Tibial nerve (tissue), 4 donors: ENCODE measurements around the gene PADI1. TPM values are rescaled to one million over a fixed set of nuclear protein-coding genes. Genes with fewer than 3 reads are reported as not detected.

Source experiments
- DNase-seq, 2 donors: peaks; one replicate each; pipeline ENCODE4 v3.0.0-alpha.2; 2019; ENCODE audit warnings: low spot score in 2 of 2
- H3K27ac ChIP-seq, 4 donors: fragments of 200-600 bp; sonication (generic) in 3 of 4; one replicate each; pipeline ENCODE4 v1.5.1; 2017 to 2019; ENCODE audit warnings: mild to moderate bottlenecking in 1 of 4
- H3K27me3 ChIP-seq, 2 donors: fragments of 200-600 bp; sonication (generic) in 1 of 2; one replicate each; pipeline versions ENCODE4 v1.5.1 to v1.6.0; 2017 to 2019
- H3K36me3 ChIP-seq, 3 donors: fragments of 200-600 bp; sonication (generic); one replicate each; pipeline ENCODE4 v1.5.1; 2018 to 2019
- H3K4me1 ChIP-seq, 4 donors: fragments of 200-600 bp; sonication (generic) in 3 of 4; one replicate each; pipeline ENCODE4 v1.5.1; 2017 to 2019
- H3K4me3 ChIP-seq, 4 donors: fragments of 200-600 bp; sonication (generic) in 3 of 4; one replicate each; pipeline ENCODE4 v1.5.1; 2017 to 2019; ENCODE audit warnings: mild to moderate bottlenecking in 1 of 4, moderate library complexity in 1 of 4
- H3K9me3 ChIP-seq, 4 donors: fragments of 200-600 bp; sonication (generic) in 3 of 4; one replicate each; pipeline ENCODE4 v1.5.1; 2017 to 2019
- CTCF ChIP-seq, 5 experiments: fragments of 200-600 bp in 3 of 5; fragments of 450-650 bp in 2 of 5; sonication (generic) in 3 of 5; IDR thresholded peaks; one replicate each; pipeline ENCODE4 v1.5.1; 2016 to 2019; ENCODE audit warnings: antibody characterized with exemption in 5 of 5, mild to moderate bottlenecking in 3 of 5, moderate library complexity in 2 of 5
- EP300 ChIP-seq, 2 donors: sonication (generic); formaldehyde crosslinking; IDR thresholded peaks; one replicate each; pipeline ENCODE4 v1.6.1; 2017; ENCODE audit warnings: antibody characterized with exemption in 2 of 2, mild to moderate bottlenecking in 1 of 2
- POLR2A ChIP-seq, 2 donors: fragments of 450-650 bp; IDR thresholded peaks; one replicate each; pipeline ENCODE4 v1.6.1; 2017; ENCODE audit warnings: antibody characterized with exemption in 2 of 2, mild to moderate bottlenecking in 2 of 2, moderate library complexity in 2 of 2
- WGBS, 2 donors: methylation state at CpG; one replicate each; pipeline ENCODE4 v1.1.5; 2018; 5-methylcytosine and 5-hydroxymethylcytosine counted together
- total RNA-seq, 4 donors: library from RNA; depleted of rRNA; stranded (reverse); fragments of >200 nt; gene quantifications; one replicate each; pipeline ENCODE4 v1.1.0, GENCODE V29; 2016

The PADI1 gene
- total RNA-seq: not detected

GRCh38 chr1:17204546-17205440 is at the start of gene PADI1:
Gene PADI1, plus strand, starts transcription at chr1:17205128. Its CDS starts 90 bp downstream, at chr1:17205218.
- Histone ChIP-seq H3K4me1 (no peaks in the 10 kb centered on the region), H3K9me3 (no peaks in the 10 kb centered on the region), H3K27me3 (no peaks in the 10 kb centered on the region), H3K27ac (no peak within 1 kb of the TSS), H3K4me3 (no peak within 1 kb of the TSS), H3K36me3 (no peaks in the 10 kb centered on the region)
- WGBS, 2 donors: 80 to 81% methylated on average over 9 of the region's 9 CpGs
- no peak for TF ChIP-seq POLR2A (IDR thresholded peaks at IDR 0.05)
- DNase-seq: no peak

DNA sequence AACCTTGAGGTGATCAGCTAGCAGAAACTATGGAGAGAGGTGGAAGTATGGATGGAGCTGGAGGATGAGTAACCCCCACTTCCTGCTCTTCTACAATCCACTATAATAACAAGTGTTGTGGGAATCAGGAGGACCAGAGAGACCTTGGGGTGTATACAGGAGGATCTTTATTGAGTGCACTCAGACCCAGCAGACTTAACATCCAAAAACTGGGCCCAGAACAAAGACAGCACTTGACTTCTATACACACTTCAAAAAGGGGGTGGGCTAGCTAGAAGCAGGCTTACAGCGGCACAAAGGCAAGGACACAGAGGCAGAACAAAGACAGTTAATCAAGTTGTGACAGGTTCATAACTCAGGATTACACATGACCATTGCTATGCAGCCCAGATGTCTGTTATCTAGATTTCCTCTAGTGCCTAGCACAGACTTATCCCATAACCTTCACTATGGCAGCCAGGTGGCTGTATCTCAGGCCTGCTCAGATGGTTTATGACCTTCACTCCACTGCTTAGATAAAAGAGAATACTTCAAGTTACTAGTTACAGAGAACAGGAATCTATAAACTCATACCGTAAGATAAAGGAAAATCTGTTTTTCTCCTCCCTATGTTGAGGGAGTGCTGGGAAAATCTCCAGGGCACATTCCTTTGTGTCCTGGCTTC is 49.5 kb upstream of the PADI1 start:
- no peak for TF ChIP-seq EP300 (IDR thresholded peaks at IDR 0.05)
- no peak for TF ChIP-seq POLR2A (IDR thresholded peaks at IDR 0.05)
- TF ChIP-seq CTCF (IDR thresholded peaks at IDR 0.05): no peak

DNA sequence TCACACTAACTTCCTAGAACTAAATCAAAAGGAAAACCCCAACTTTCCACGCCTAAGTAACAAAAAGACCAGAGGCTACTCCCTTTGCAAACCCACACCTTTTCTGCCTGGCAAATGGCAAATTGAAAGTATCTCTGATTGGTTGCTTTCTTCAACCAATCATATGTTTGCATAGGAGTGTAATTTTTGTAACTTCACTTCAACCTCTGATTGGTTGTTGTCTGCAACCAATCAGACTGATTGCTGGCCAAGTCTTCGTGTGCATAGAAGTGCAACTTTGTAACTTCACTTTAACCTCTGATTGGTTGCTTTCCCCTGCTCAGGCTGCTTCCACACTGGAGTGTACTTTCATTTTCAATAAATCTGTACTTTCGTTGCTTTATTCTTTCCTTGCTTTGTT is 48.8 kb upstream of the PADI1 start:
- WGBS, 2 donors: 58 to 59% methylated on average over 3 of the region's 3 CpGs
- H3K36me3 ChIP-seq: peaks cover 0 to 4% (median 0%) of the 10 kb centered on the region in 3 donors
- H3K4me1 ChIP-seq: no peaks in the 10 kb centered on the region
- H3K27me3 ChIP-seq: peaks cover 0 to 3% of the 10 kb centered on the region in 2 donors
- H3K27ac ChIP-seq: no peak overlapping the region
- no peak overlapping the region for H3K4me3 ChIP-seq
- H3K9me3 ChIP-seq: peaks cover 0 to 53% (median 0%) of the 10 kb centered on the region in 4 donors
- TF ChIP-seq CTCF (IDR thresholded peaks at IDR 0.05): no peak
- no peak for TF ChIP-seq POLR2A (IDR thresholded peaks at IDR 0.05)
- no peak for TF ChIP-seq EP300 (IDR thresholded peaks at IDR 0.05)
- no peak for DNase-seq

More for the DNA sequence above, 49.5 kb upstream of the PADI1 start:
- H3K4me1 ChIP-seq: no peaks in the 10 kb centered on the region
- peaks cover 0 to 9% of the 10 kb centered on the region in 2 donors for H3K27me3 ChIP-seq
- no peak for DNase-seq
- no peak overlapping the region for H3K27ac ChIP-seq
- WGBS, 2 donors: 39% methylated on average over 2 of the region's 2 CpGs
- peaks cover 0 to 4% (median 0%) of the 10 kb centered on the region in 3 donors for H3K36me3 ChIP-seq
- H3K9me3 ChIP-seq: peaks cover 0 to 56% (median 0%) of the 10 kb centered on the region in 4 donors
- H3K4me3 ChIP-seq: no peak overlapping the region

DNA sequence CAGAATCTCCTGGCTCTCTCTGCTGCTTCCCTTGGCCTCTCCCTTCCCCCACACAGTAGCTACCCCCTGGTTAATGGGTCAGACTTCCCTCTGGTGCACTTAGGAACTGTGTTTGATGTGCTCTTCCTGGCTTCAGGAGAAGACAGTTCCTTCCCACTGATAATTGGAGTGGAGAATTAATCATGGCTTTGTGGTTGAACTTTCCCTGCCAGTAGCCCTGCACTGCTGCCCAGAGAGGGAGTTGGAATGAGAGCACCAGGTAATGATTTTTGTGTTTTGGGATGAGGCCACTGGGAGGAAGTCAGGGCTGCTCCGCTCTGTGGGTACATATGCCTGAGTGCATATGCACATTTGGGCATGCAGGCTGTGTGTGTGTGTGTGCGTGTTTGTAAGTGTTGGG is 46.0 kb upstream of the PADI1 start:
- TF ChIP-seq EP300 (IDR thresholded peaks at IDR 0.05) (no peak), CTCF (IDR thresholded peaks at IDR 0.05) (no peak), POLR2A (IDR thresholded peaks at IDR 0.05) (no peak)
- no peaks in the 10 kb centered on the region for H3K4me1 ChIP-seq
- H3K27me3 ChIP-seq: no peaks in the 10 kb centered on the region
- H3K36me3 ChIP-seq: peaks cover 0 to 4% (median 0%) of the 10 kb centered on the region in 3 donors
- DNase-seq: no peak
- H3K4me3 ChIP-seq: no peak overlapping the region
- 90 to 100% methylated on average over 2 of the region's 2 CpGs for WGBS, 2 donors
- peaks cover 0 to 32% (median 0%) of the 10 kb centered on the region in 4 donors for H3K9me3 ChIP-seq
- H3K27ac ChIP-seq: no peak overlapping the region

DNA sequence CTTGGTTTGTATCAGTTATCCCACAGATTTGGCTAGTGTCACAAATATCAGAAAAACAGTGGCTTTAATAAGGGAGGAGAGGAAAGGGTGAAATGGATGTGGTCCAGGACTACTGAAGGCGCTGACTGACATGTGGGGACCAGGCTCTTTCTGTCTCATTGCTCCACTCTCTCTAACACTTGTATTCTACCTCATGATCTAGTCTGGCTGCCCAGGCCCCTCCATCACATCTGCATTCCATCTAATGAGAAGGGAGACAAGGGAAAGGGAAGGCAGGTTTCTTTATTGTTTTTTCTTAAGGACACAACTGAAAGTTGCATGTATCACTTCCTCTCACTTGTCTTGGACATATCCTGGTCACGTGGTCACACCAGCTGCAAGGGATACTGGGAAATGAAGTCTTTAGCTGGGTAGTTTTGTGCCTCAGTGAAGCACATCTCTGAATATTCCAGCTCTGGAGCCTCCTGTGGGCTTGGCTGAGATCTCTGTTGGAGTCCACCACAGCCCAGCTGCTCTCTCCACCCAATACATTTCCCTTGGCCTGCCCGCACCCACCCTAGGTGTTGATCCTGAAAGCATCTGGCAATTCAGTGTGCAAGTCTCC is 43.7 kb upstream of the PADI1 start:
- H3K9me3 ChIP-seq: peaks cover 0 to 9% (median 0%) of the 10 kb centered on the region in 4 donors
- H3K4me1 ChIP-seq: no peaks in the 10 kb centered on the region
- H3K27ac ChIP-seq: no peak overlapping the region
- no peaks in the 10 kb centered on the region for H3K27me3 ChIP-seq
- no peak for DNase-seq
- H3K36me3 ChIP-seq: no peaks in the 10 kb centered on the region
- H3K4me3 ChIP-seq: no peak overlapping the region
- 73 to 77% methylated on average over 3 of the region's 3 CpGs for WGBS, 2 donors
- TF ChIP-seq POLR2A (IDR thresholded peaks at IDR 0.05) (no peak), EP300 (IDR thresholded peaks at IDR 0.05) (no peak), CTCF (IDR thresholded peaks at IDR 0.05) (no peak)
